ENCODE measurements around the gene SEMA6B. TPM values are rescaled to one million over a fixed set of nuclear protein-coding genes. Genes with fewer than 3 reads are reported as not detected.

Gene SEMA6B
- total and polyA plus RNA-seq, 2 experiments from 2014 or later, result 0.50 to 3.2 TPM

DNA sequence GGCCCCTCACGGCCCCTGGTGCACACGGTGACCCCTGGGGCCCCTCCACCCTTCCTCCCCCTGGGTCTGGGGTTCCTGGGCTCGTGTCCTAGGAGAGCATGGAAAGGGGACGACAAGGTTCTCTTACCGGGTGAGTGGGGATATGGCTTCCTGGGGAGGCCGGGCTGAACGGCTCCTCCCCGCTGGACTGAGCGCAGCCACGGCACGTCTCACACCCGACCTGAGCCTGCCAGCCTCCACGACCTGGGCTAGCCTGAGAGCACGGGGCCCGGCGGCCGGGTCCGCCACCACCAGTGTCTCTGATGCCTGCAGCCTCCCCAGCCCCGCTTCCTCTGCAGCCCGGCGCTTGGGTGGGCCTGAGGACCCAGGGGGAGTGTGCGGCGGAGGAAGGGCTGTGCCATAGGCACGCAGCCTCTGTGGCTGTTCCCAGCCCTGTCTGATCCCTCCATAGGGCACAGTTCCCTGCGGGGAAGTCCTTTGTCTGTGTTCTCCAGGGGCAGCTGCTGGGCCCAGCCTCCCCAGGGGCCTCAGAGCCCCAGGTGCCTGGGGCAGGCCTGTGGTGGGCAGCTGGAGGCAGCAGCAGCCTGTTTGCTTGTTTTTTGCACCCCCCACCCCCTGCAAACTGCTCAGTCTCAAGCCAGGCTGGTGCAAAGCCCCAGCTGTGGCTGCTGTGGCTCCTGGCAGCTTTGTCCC, 56.2 kb downstream of the SEMA6B start:
- no peak for DNase-seq (ENCODE audit: low spot score)

DNA sequence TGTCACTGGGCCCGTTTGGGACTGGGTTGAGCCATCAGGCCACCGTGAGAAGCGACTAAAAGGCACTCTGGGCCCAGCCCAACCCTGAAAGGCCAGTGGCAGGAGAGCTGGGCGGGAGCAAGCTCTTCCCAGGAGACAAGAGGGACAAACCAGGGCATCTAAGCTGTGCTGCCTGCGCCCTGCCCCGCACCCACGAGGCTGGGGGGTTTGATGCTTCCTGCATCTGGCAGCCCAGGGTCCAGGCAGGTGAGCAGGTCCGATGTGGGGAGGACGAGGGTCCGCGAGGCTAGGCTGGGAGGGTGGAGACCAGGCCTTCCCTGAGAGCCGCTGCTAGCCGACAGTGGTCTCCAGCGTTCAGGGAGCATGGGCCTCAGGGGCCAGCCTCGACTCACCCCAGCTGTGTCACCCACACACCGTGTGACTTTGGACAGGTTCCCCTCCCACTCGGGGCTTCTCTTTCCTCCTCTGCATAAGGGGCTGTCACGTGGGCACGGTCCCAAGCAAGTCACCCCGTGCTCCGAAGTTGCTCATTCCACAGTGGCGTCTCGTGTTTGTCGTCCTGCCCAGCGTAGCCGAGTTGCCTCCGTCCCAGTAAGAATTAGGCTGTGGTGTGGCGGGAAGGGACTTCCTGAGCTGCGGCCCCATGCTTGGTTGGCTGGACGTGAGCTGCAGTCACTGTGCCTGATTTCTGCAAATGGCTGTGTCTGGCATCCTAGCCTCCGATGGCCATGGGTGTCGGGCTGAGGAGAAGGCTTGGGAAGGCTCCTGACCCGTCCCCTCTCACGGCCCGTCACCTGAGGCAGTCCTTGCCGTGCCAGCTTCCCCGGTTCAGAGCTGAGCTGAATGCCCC, 57.0 kb downstream of the SEMA6B start:
- no peaks in the 10 kb centered on the region for H3K36me3 ChIP-seq (replicated peaks; ENCODE audit: insufficient read depth, low read depth)

More for the DNA sequence above, 56.2 kb downstream of the SEMA6B start:
- H2AFZ ChIP-seq, result no peak overlapping the region
- no peaks in the 10 kb centered on the region for H3K79me2 ChIP-seq
- H3K4me3 ChIP-seq, result no peak overlapping the region
- no peaks in the 10 kb centered on the region for H4K20me1 ChIP-seq (ENCODE audit: insufficient read depth, poor library complexity, severe bottlenecking)
- TF ChIP-seq, protein P1, sequence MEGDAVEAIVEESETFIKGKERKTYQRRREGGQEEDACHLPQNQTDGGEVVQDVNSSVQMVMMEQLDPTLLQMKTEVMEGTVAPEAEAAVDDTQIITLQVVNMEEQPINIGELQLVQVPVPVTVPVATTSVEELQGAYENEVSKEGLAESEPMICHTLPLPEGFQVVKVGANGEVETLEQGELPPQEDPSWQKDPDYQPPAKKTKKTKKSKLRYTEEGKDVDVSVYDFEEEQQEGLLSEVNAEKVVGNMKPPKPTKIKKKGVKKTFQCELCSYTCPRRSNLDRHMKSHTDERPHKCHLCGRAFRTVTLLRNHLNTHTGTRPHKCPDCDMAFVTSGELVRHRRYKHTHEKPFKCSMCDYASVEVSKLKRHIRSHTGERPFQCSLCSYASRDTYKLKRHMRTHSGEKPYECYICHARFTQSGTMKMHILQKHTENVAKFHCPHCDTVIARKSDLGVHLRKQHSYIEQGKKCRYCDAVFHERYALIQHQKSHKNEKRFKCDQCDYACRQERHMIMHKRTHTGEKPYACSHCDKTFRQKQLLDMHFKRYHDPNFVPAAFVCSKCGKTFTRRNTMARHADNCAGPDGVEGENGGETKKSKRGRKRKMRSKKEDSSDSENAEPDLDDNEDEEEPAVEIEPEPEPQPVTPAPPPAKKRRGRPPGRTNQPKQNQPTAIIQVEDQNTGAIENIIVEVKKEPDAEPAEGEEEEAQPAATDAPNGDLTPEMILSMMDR (IDR thresholded peaks at IDR 0.05; ENCODE audit: poor library complexity), result no peak
- TF ChIP-seq EZH2phosphoT487 (IDR thresholded peaks at IDR 0.05; ENCODE audit: low read depth, severe bottlenecking, unreplicated experiment), result no peak
- no peak for TF ChIP-seq EZH2 (IDR thresholded peaks at IDR 0.05; ENCODE audit: borderline replicate concordance)
- H3K4me2 ChIP-seq, result no peak overlapping the region
- H3K27me3 ChIP-seq, result no peaks in the 10 kb centered on the region
- no peaks in the 10 kb centered on the region for H3K9me3 ChIP-seq (ENCODE audit: low read depth)
- H3K9me2 ChIP-seq (replicated peaks; ENCODE audit: insufficient read depth), result no peaks in the 10 kb centered on the region
- no peaks in the 10 kb centered on the region for H3K36me3 ChIP-seq (replicated peaks; ENCODE audit: insufficient read depth, low read depth)
- H3K27ac ChIP-seq, result no peak overlapping the region
- 93% methylated on average over 25 of the region's 25 CpGs for WGBS (ENCODE audit: low lambda C conversion rate, missing lambda C conversion rate)
- H3K4me1 ChIP-seq (ENCODE audit: insufficient read depth), result no peaks in the 10 kb centered on the region

DNA sequence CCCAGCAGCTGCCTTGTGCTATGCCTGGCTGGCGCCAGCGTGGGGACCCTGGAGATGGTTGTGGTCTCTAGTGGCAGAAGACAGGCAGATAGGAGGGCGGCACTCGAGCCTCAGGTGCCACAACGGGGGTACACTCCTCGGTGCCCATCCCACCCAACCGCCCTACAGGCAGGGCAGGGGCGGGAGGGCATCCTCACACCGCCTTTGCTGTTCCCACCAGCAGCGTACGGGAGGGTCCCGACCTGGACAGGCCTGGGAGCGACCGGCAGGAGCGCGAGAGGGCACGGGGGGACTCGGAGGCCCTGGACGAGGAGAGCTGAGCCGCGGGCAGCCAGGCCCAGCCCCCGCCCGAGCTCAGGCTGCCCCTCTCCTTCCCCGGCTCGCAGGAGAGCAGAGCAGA, 57.8 kb downstream of the SEMA6B start:
- H3K4me2 ChIP-seq, result no peak overlapping the region
- TF ChIP-seq, protein P1 (IDR thresholded peaks at IDR 0.05; ENCODE audit: poor library complexity), result no peak
- TF ChIP-seq EZH2 (IDR thresholded peaks at IDR 0.05; ENCODE audit: borderline replicate concordance) (no peak), EZH2phosphoT487 (IDR thresholded peaks at IDR 0.05; ENCODE audit: low read depth, severe bottlenecking, unreplicated experiment) (no peak)
- no peaks in the 10 kb centered on the region for H3K27me3 ChIP-seq
- no peaks in the 10 kb centered on the region for H3K4me1 ChIP-seq (ENCODE audit: insufficient read depth)
- no peak for DNase-seq (ENCODE audit: low spot score)
- WGBS (ENCODE audit: low lambda C conversion rate, missing lambda C conversion rate), result 94% methylated on average over 17 of the region's 25 CpGs
- no peak overlapping the region for H3K27ac ChIP-seq
- H2AFZ ChIP-seq, result no peak overlapping the region
- H3K79me2 ChIP-seq, result no peaks in the 10 kb centered on the region
- no peaks in the 10 kb centered on the region for H4K20me1 ChIP-seq (ENCODE audit: insufficient read depth, poor library complexity, severe bottlenecking)
- no peaks in the 10 kb centered on the region for H3K9me2 ChIP-seq (replicated peaks; ENCODE audit: insufficient read depth)
- no peaks in the 10 kb centered on the region for H3K9me3 ChIP-seq (ENCODE audit: low read depth)
- no peaks in the 10 kb centered on the region for H3K36me3 ChIP-seq (replicated peaks; ENCODE audit: insufficient read depth, low read depth)
- no peak overlapping the region for H3K4me3 ChIP-seq

More for the DNA sequence above, 57.0 kb downstream of the SEMA6B start:
- Histone ChIP-seq H3K9me3 (ENCODE audit: low read depth) (no peaks in the 10 kb centered on the region), H3K4me3 (no peak overlapping the region), H2AFZ (no peak overlapping the region), H3K79me2 (no peaks in the 10 kb centered on the region), H3K27me3 (no peaks in the 10 kb centered on the region), H3K27ac (no peak overlapping the region), H3K9me2 (replicated peaks; ENCODE audit: insufficient read depth) (no peaks in the 10 kb centered on the region), H4K20me1 (ENCODE audit: insufficient read depth, poor library complexity, severe bottlenecking) (no peaks in the 10 kb centered on the region), H3K4me2 (no peak overlapping the region), H3K4me1 (ENCODE audit: insufficient read depth) (no peaks in the 10 kb centered on the region)
- DNase-seq (ENCODE audit: low spot score), result no peak
- WGBS (ENCODE audit: low lambda C conversion rate, missing lambda C conversion rate), result 94% methylated on average over 33 of the region's 37 CpGs
- TF ChIP-seq EZH2phosphoT487 (IDR thresholded peaks at IDR 0.05; ENCODE audit: low read depth, severe bottlenecking, unreplicated experiment) (no peak), EZH2 (IDR thresholded peaks at IDR 0.05; ENCODE audit: borderline replicate concordance) (no peak)

All from hepatocyte (in vitro differentiated cells).